Cardiac fibroblast (primary cell): ENCODE measurements around the gene ASCC1.
"Not testable (repeated sequence)": the region's sequence is repeated elsewhere in the genome, so short reads cannot be mapped to it uniquely, and the experiment has no call there.

Source experiments
- DNase-seq, 2 donors: peaks; one replicate each; pipeline versions ENCODE4 v3.0.0 to v3.0.0-alpha.2; 2010; ENCODE audit warnings: low read depth in 2 of 2
- H3K4me3 ChIP-seq, 2 donors: replicated peaks in 1 of 2; 1 replicate in 1 of 2; 2 replicates in 1 of 2; pipeline ENCODE4 v1.5.1; 2011; ENCODE audit warnings: low read depth in 2 of 2, low read length in 2 of 2, mild to moderate bottlenecking in 2 of 2, moderate library complexity in 1 of 2
- CTCF ChIP-seq: IDR thresholded peaks from one replicate; pipeline ENCODE4 v1.5.1; 2011; ENCODE audit warnings: low read depth, mild to moderate bottlenecking, low read length, inconsistent platforms

Gene ASCC1

GRCh38 chr10:72228318-72228751 is 12.3 kb upstream of the ASCC1 start:
- no peak for DNase-seq
- no peak for TF ChIP-seq CTCF
- H3K4me3 ChIP-seq, result no peak overlapping the region

GRCh38 chr10:72227826-72228225 is 11.8 kb upstream of the ASCC1 start:
- no peak for TF ChIP-seq CTCF
- no peak for DNase-seq
- no peak overlapping the region for H3K4me3 ChIP-seq

GRCh38 chr10:72226418-72227027 is 10.4 kb upstream of the ASCC1 start:
- H3K4me3 ChIP-seq, result no peak overlapping the region
- no peak for DNase-seq
- TF ChIP-seq CTCF, result no peak

DNA sequence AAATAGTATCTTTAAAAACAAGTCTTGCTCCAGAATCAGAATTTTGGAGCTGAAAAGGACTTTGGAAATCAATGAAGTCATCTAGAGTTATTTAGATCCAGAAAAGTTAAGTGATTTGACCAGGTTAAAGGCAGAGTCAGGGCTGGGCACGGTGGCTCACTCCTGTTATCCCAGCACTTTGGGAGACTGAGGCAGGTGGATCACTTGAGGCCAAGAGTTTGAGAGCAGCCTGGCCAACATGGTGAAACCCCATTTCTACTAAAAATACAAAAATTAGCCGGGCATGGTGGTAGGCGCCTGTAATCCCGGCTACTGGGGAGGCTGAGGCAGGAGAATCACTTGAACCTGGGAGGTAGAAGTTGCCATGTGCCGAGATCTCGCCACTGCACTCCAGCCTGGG is 8.1 kb upstream of the ASCC1 start:
- not testable (repeated sequence) for DNase-seq, H3K4me3 ChIP-seq

GRCh38 chr10:72223743-72224101 is 7.6 kb upstream of the ASCC1 start:
- H3K4me3 ChIP-seq, result no peak overlapping the region
- TF ChIP-seq CTCF, result no peak
- DNase-seq, result peak; percentile 20 to 28

- no peak for DNase-seq
- no peak for TF ChIP-seq CTCF
- no peak overlapping the region for H3K4me3 ChIP-seq
These were observed 5.2 kb upstream of the ASCC1 start for GRCh38 chr10:72221278-72221677.

GRCh38 chr10:72220637-72221036 is 4.6 kb upstream of the ASCC1 start:
- no peak for DNase-seq
- TF ChIP-seq CTCF, result no peak
- H3K4me3 ChIP-seq, result no peak overlapping the region
